GM23338 (cell line): ENCODE measurements around the gene MECP2. TPM values are rescaled to one million over a fixed set of nuclear protein-coding genes. Genes with fewer than 3 reads are reported as not detected.

Source experiments
- CREB1 ChIP-seq: fragments of 250-450 bp; sonication (Bioruptor Pico); IDR thresholded peaks from 2 replicates; pipeline ENCODE4 v1.5.0; 2020; ENCODE audit warnings: low read depth, mild to moderate bottlenecking, moderate library complexity
- ETS1 ChIP-seq: IDR thresholded peaks from 2 replicates; pipeline ENCODE4 v1.6.1; 2016; ENCODE audit warnings: antibody characterized with exemption
- EZH2phosphoT487 ChIP-seq: fragments of 200-600 bp; sonication (generic); IDR thresholded peaks from one replicate; pipeline ENCODE4 v1.8.1; 2018; ENCODE audit warnings: antibody characterized with exemption; ENCODE audit not compliant: unreplicated experiment
- JUNB ChIP-seq: IDR thresholded peaks from one replicate; pipeline ENCODE4 v1.6.1; 2016; ENCODE audit warnings: antibody characterized with exemption; ENCODE audit not compliant: unreplicated experiment
- POLR2AphosphoS5 ChIP-seq: IDR thresholded peaks from 2 replicates; pipeline ENCODE4 v1.6.1; 2016; ENCODE audit warnings: antibody characterized with exemption, low read depth
- STAT1 ChIP-seq: IDR thresholded peaks from one replicate; pipeline ENCODE4 v1.6.1; 2016; ENCODE audit warnings: antibody characterized with exemption; ENCODE audit not compliant: unreplicated experiment
- ZNF331 ChIP-seq: fragments of 250-450 bp; sonication (Bioruptor Pico); IDR thresholded peaks from 2 replicates; pipeline ENCODE4 v1.5.0; 2020; ENCODE audit warnings: low read depth, mild to moderate bottlenecking, moderate library complexity
- ZNF462 ChIP-seq: fragments of 250-450 bp; sonication (Bioruptor Pico); IDR thresholded peaks from 2 replicates; pipeline ENCODE4 v1.5.0; 2020; ENCODE audit warnings: mild to moderate bottlenecking, moderate library complexity
- polyA plus RNA-seq: library from polyadenylated mRNA; unstranded; fragments of >200 nt; fragmentation: Nextera tagmentation; extraction: Ambion mirVana; gene quantifications from 2 replicates; pipeline ENCODE4 v1.2.1, GENCODE V29; 2016
- total RNA-seq: library from RNA; depleted of rRNA; stranded (reverse); fragments of >200 nt; shearing (Covaris generic); gene quantifications from 2 replicates; pipeline ENCODE4 v1.2.3, GENCODE V29; 2014
- TF ChIP-seq, protein P1 (sequence below), 2 experiments: fragments of 200-600 bp in 1 of 2; sonication (generic) in 1 of 2; conservative IDR thresholded peaks; 2 replicates each; pipeline versions ENCODE4 v1.5.1 to v1.6.1; 2016 to 2017; ENCODE audit warnings: antibody characterized with exemption in 2 of 2, low read depth in 2 of 2, mild to moderate bottlenecking in 2 of 2, moderate library complexity in 1 of 2

MECP2 gene
- total and polyA plus RNA-seq, 2 experiments from 2014 or later: 27.7 to 32.7 TPM

DNA sequence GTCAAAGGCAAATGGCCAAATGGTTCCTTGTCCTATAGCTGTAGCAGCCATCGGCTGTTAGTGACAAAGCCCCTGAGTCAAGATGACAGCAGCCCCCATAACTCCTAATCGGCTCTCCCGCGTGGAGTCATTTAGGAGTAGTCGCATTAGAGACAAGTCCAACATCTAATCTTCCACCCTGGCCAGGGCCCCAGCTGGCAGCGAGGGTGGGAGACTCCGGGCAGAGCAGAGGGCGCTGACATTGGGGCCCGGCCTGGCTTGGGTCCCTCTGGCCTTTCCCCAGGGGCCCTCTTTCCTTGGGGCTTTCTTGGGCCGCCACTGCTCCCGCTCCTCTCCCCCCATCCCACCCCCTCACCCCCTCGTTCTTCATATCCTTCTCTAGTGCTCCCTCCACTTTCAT, 42.7 kb upstream of the MECP2 start (continued):
- TF ChIP-seq ZNF462 (no peak), ZNF331 (CRISPR knock-in tag) (no peak), ETS1 (no peak), CREB1 (no peak), JUNB (no peak), STAT1 (no peak), POLR2AphosphoS5 (no peak), EZH2phosphoT487 (no peak)
- TF ChIP-seq, protein P1, sequence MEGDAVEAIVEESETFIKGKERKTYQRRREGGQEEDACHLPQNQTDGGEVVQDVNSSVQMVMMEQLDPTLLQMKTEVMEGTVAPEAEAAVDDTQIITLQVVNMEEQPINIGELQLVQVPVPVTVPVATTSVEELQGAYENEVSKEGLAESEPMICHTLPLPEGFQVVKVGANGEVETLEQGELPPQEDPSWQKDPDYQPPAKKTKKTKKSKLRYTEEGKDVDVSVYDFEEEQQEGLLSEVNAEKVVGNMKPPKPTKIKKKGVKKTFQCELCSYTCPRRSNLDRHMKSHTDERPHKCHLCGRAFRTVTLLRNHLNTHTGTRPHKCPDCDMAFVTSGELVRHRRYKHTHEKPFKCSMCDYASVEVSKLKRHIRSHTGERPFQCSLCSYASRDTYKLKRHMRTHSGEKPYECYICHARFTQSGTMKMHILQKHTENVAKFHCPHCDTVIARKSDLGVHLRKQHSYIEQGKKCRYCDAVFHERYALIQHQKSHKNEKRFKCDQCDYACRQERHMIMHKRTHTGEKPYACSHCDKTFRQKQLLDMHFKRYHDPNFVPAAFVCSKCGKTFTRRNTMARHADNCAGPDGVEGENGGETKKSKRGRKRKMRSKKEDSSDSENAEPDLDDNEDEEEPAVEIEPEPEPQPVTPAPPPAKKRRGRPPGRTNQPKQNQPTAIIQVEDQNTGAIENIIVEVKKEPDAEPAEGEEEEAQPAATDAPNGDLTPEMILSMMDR (conservative IDR thresholded peaks at IDR 0.05; ENCODE audit: low read depth in 2 of 2): no peak
